Measurements from ENCODE around the gene GPR15LG. TPM values are rescaled to one million over a fixed set of nuclear protein-coding genes. Genes with fewer than 3 reads are reported as not detected.

Gene GPR15LG
- total and polyA plus RNA-seq, 2 experiments from 2014 or later = not detected

DNA sequence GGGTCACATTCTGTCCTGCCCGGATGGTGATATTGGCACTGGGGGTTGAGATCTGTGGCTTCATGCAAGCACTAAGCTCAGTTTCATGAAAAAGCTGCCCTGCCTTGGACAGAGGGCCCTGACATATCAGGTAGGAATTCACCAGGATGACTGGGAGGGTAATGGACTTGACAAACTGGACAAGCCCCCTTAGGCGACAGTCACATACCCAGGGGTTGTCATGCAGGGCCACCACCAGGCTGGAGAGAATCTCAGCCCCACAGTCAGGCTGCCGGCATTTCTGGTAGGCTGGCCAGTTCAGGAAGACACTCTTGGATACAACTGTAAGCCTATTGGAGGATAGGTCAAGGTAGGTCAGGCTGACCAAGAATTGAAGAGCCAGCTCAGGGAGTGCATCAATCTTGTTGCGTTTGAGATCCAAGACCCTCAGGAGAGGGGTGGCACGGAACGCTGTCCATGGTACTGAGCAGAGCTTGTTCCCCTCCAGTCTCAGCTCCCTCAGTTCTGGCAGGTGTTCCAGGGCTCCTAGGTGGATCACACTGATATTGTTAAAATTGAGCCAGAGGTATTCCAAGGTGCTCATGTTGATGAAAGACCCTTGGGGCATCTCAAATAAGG lies 50.9 kb downstream of the GPR15LG start:
- no peak overlapping the region for H3K4me3 ChIP-seq
- DNase-seq (ENCODE audit: low spot score) (peak; percentile 72), ATAC-seq (peak; percentile 88)
- TF ChIP-seq, protein P1, sequence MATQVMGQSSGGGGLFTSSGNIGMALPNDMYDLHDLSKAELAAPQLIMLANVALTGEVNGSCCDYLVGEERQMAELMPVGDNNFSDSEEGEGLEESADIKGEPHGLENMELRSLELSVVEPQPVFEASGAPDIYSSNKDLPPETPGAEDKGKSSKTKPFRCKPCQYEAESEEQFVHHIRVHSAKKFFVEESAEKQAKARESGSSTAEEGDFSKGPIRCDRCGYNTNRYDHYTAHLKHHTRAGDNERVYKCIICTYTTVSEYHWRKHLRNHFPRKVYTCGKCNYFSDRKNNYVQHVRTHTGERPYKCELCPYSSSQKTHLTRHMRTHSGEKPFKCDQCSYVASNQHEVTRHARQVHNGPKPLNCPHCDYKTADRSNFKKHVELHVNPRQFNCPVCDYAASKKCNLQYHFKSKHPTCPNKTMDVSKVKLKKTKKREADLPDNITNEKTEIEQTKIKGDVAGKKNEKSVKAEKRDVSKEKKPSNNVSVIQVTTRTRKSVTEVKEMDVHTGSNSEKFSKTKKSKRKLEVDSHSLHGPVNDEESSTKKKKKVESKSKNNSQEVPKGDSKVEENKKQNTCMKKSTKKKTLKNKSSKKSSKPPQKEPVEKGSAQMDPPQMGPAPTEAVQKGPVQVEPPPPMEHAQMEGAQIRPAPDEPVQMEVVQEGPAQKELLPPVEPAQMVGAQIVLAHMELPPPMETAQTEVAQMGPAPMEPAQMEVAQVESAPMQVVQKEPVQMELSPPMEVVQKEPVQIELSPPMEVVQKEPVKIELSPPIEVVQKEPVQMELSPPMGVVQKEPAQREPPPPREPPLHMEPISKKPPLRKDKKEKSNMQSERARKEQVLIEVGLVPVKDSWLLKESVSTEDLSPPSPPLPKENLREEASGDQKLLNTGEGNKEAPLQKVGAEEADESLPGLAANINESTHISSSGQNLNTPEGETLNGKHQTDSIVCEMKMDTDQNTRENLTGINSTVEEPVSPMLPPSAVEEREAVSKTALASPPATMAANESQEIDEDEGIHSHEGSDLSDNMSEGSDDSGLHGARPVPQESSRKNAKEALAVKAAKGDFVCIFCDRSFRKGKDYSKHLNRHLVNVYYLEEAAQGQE (IDR thresholded peaks at IDR 0.05; ENCODE audit: unreplicated experiment) = peak; percentile 96
- no peak for TF ChIP-seq ZNF114 (CRISPR knock-in tag; IDR thresholded peaks at IDR 0.05)
- TF ChIP-seq, protein P2, sequence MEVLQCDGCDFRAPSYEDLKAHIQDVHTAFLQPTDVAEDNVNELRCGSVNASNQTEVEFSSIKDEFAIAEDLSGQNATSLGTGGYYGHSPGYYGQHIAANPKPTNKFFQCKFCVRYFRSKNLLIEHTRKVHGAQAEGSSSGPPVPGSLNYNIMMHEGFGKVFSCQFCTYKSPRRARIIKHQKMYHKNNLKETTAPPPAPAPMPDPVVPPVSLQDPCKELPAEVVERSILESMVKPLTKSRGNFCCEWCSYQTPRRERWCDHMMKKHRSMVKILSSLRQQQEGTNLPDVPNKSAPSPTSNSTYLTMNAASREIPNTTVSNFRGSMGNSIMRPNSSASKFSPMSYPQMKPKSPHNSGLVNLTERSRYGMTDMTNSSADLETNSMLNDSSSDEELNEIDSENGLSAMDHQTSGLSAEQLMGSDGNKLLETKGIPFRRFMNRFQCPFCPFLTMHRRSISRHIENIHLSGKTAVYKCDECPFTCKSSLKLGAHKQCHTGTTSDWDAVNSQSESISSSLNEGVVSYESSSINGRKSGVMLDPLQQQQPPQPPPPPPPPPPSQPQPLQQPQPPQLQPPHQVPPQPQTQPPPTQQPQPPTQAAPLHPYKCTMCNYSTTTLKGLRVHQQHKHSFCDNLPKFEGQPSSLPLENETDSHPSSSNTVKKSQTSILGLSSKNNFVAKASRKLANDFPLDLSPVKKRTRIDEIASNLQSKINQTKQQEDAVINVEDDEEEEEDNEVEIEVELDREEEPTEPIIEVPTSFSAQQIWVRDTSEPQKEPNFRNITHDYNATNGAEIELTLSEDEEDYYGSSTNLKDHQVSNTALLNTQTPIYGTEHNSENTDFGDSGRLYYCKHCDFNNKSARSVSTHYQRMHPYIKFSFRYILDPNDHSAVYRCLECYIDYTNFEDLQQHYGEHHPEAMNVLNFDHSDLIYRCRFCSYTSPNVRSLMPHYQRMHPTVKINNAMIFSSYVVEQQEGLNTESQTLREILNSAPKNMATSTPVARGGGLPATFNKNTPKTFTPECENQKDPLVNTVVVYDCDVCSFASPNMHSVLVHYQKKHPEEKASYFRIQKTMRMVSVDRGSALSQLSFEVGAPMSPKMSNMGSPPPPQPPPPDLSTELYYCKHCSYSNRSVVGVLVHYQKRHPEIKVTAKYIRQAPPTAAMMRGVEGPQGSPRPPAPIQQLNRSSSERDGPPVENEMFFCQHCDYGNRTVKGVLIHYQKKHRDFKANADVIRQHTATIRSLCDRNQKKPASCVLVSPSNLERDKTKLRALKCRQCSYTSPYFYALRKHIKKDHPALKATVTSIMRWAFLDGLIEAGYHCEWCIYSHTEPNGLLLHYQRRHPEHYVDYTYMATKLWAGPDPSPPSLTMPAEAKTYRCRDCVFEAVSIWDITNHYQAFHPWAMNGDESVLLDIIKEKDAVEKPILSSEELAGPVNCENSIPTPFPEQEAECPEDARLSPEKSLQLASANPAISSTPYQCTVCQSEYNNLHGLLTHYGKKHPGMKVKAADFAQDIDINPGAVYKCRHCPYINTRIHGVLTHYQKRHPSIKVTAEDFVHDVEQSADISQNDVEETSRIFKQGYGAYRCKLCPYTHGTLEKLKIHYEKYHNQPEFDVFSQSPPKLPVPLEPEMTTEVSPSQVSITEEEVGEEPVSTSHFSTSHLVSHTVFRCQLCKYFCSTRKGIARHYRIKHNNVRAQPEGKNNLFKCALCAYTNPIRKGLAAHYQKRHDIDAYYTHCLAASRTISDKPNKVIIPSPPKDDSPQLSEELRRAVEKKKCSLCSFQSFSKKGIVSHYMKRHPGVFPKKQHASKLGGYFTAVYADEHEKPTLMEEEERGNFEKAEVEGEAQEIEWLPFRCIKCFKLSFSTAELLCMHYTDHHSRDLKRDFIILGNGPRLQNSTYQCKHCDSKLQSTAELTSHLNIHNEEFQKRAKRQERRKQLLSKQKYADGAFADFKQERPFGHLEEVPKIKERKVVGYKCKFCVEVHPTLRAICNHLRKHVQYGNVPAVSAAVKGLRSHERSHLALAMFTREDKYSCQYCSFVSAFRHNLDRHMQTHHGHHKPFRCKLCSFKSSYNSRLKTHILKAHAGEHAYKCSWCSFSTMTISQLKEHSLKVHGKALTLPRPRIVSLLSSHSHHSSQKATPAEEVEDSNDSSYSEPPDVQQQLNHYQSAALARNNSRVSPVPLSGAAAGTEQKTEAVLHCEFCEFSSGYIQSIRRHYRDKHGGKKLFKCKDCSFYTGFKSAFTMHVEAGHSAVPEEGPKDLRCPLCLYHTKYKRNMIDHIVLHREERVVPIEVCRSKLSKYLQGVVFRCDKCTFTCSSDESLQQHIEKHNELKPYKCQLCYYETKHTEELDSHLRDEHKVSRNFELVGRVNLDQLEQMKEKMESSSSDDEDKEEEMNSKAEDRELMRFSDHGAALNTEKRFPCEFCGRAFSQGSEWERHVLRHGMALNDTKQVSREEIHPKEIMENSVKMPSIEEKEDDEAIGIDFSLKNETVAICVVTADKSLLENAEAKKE (CRISPR knock-in tag; IDR thresholded peaks at IDR 0.05) = no peak
- TF ChIP-seq POLR2AphosphoS5 (IDR thresholded peaks at IDR 0.05; ENCODE audit: low read depth) = no peak
- no peak for TF ChIP-seq JUNB (IDR thresholded peaks at IDR 0.05; ENCODE audit: unreplicated experiment)
- H3K79me2 ChIP-seq (replicated peaks; ENCODE audit: insufficient read depth) = no peaks in the 10 kb centered on the region
- Mint-ChIP-seq H3K27ac (no peak overlapping the region), H3K9me3 (no peaks in the 10 kb centered on the region), H3K4me1 (no peaks in the 10 kb centered on the region), H3K36me3 (ENCODE audit: low read depth) (no peaks in the 10 kb centered on the region), H3K4me3 (no peak overlapping the region), H3K27me3 (ENCODE audit: insufficient read depth, low read depth, poor library complexity) (peaks cover 2% of the 10 kb centered on the region)
- peaks cover 7% of the 10 kb centered on the region; the same call in 1 of the 2 replicates for H3K9me2 ChIP-seq (ENCODE audit: insufficient read depth)
- H3K27ac ChIP-seq (ENCODE audit: low read depth) = no peak overlapping the region
- no peaks in the 10 kb centered on the region for H3K4me1 ChIP-seq (ENCODE audit: insufficient read depth)
- H3F3A ChIP-seq (replicated peaks; ENCODE audit: low read depth) = no peaks in the 10 kb centered on the region
- H2AFZ ChIP-seq = no peak overlapping the region
- no peaks in the 10 kb centered on the region for H3K36me3 ChIP-seq (ENCODE audit: insufficient read depth)
- H3K27me3 ChIP-seq (ENCODE audit: insufficient read depth) = no peaks in the 10 kb centered on the region
- no peaks in the 10 kb centered on the region for H4K20me1 ChIP-seq (replicated peaks; ENCODE audit: insufficient read depth)
- no peak overlapping the region for H3K4me2 ChIP-seq
